Endothelial cell of umbilical vein (primary cell): ENCODE data around the gene CDH2. TPM values are rescaled to one million over a fixed set of nuclear protein-coding genes. Genes with fewer than 3 reads are reported as not detected.

Experiments used
- BruUV-seq: library from RNA; stranded (reverse); fragments of 400-500 nt; replicated peaks from 2 replicates; lab custom pipeline; 2021; lab: Mats Ljungman, UMichigan
- CTCF ChIA-PET: fragments of 300-600, 350-600 bp; sonication (Branson Sonifier 250); formaldehyde crosslinking; loops from one replicate; lab custom pipeline; 2021; ENCODE audit warnings: antibody characterized with exemption, inconsistent platforms; lab: Charles Lee
- POLR2A ChIA-PET: fragments of 300-600, 350-600 bp; sonication (Branson Sonifier 250); formaldehyde crosslinking; loops from one replicate; lab custom pipeline; 2021; ENCODE audit warnings: antibody characterized with exemption, inconsistent platforms; lab: Charles Lee
- DNase-seq: peaks from one replicate; pipeline ENCODE4 v3.0.0-alpha.2; 2011; ENCODE audit warnings: low read depth, low spot score
- FAIRE-seq: peaks from 2 replicates; lab custom pipeline; 2011; peaks lifted over from hg19 to GRCh38; lab: Jason Lieb, UNC
- H2AFZ ChIP-seq: 2 replicates; pipeline ENCODE4 v1.6.0; 2012; ENCODE audit warnings: low read depth, low read length, control low read depth, inconsistent platforms
- H3K27ac ChIP-seq: 2 replicates; pipeline ENCODE4 v1.5.1; 2011; ENCODE audit warnings: low read depth, mild to moderate bottlenecking, control low read depth, low read length, moderate library complexity; ENCODE audit not compliant: insufficient read depth
- H3K27me3 ChIP-seq, 2 experiments: 2 replicates each; pipeline versions ENCODE4 v1.6.0 to v1.6.1; 2011; ENCODE audit warnings: low read length in 2 of 2, mixed read lengths in 1 of 2; ENCODE audit not compliant: control insufficient read depth in 2 of 2, insufficient read depth in 2 of 2
- H3K36me3 ChIP-seq, 2 experiments: 2 replicates in 1 of 2; 3 replicates in 1 of 2; pipeline ENCODE4 v1.5.1; 2011; ENCODE audit warnings: low read length in 2 of 2, mild to moderate bottlenecking in 1 of 2, moderate library complexity in 1 of 2; ENCODE audit not compliant: control insufficient read depth in 2 of 2, insufficient read depth in 2 of 2; ENCODE audit errors: extremely low read depth in 1 of 2
- H3K4me1 ChIP-seq: 3 replicates; pipeline ENCODE4 v1.5.1; 2011; ENCODE audit warnings: mild to moderate bottlenecking, low read length; ENCODE audit not compliant: control insufficient read depth, insufficient read depth; ENCODE audit errors: extremely low read depth
- H3K4me2 ChIP-seq: 2 replicates; pipeline ENCODE4 v1.6.1; 2011; ENCODE audit warnings: low read length, control low read depth, mixed read lengths; ENCODE audit not compliant: insufficient read depth
- H3K4me3 ChIP-seq, 3 experiments: fragments of 200-600 bp in 1 of 3; sonication (generic), shearing (Covaris generic) in 1 of 3; replicated peaks in 1 of 3; 2 replicates each; pipeline ENCODE4 v1.5.1; 2011 to 2016; ENCODE audit warnings: control low read depth in 3 of 3, low read length in 3 of 3, mild to moderate bottlenecking in 2 of 3, inconsistent platforms in 1 of 3, low read depth in 1 of 3, moderate library complexity in 1 of 3; ENCODE audit not compliant: insufficient read depth in 1 of 3
- H3K79me2 ChIP-seq: 2 replicates; pipeline ENCODE4 v1.6.0; 2012; ENCODE audit warnings: low read length, inconsistent platforms; ENCODE audit not compliant: control insufficient read depth, insufficient read depth
- H3K9ac ChIP-seq: replicated peaks from 2 replicates; pipeline ENCODE3; 2011; ENCODE audit warnings: low read length, control low read depth; ENCODE audit not compliant: insufficient read depth; ENCODE audit errors: extremely low read depth
- H3K9me1 ChIP-seq: replicated peaks from 3 replicates; pipeline ENCODE4 v1.6.0; 2011; ENCODE audit warnings: mild to moderate bottlenecking, low read length; ENCODE audit not compliant: control insufficient read depth, insufficient read depth; ENCODE audit errors: extremely low read depth
- H3K9me3 ChIP-seq: replicated peaks from 2 replicates; pipeline ENCODE4 v1.5.1; 2012; ENCODE audit warnings: low read length, inconsistent platforms; ENCODE audit not compliant: control insufficient read depth, insufficient read depth
- H4K20me1 ChIP-seq: replicated peaks from 2 replicates; pipeline ENCODE3; 2011; ENCODE audit warnings: mild to moderate bottlenecking, low read length; ENCODE audit not compliant: control insufficient read depth, insufficient read depth; ENCODE audit errors: extremely low read depth
- CTCF ChIP-seq, 2 donors: IDR thresholded peaks; 1 replicate in 1 of 2; 2 replicates in 1 of 2; pipeline ENCODE4 v1.5.1; 2011; ENCODE audit warnings: low read length in 2 of 2, mild to moderate bottlenecking in 2 of 2, moderate library complexity in 2 of 2, control low read depth in 1 of 2, inconsistent platforms in 1 of 2, low read depth in 1 of 2; ENCODE audit not compliant: insufficient read depth in 1 of 2; ENCODE audit errors: extremely low read depth in 1 of 2
- EZH2 ChIP-seq: IDR thresholded peaks from 2 replicates; pipeline ENCODE4 v1.6.1; 2012; ENCODE audit warnings: borderline replicate concordance, low read depth, mild to moderate bottlenecking, moderate library complexity, low read length, inconsistent platforms; ENCODE audit not compliant: severe bottlenecking
- FOS ChIP-seq: IDR thresholded peaks from 2 replicates; pipeline ENCODE4 v1.6.1; 2011; ENCODE audit warnings: mild to moderate bottlenecking, low read length, moderate library complexity, borderline replicate concordance; ENCODE audit not compliant: insufficient read depth
- GATA2 ChIP-seq: IDR thresholded peaks from 2 replicates; pipeline ENCODE4 v1.7.0; 2011; ENCODE audit warnings: low read depth, mild to moderate bottlenecking, moderate library complexity, mixed read lengths, low read length; ENCODE audit not compliant: insufficient read length, insufficient read depth
- JUN ChIP-seq: IDR thresholded peaks from 2 replicates; pipeline ENCODE4 v1.6.1; 2011; ENCODE audit warnings: borderline replicate concordance, low read depth; ENCODE audit not compliant: insufficient read length, insufficient read depth
- MAX ChIP-seq: IDR thresholded peaks from 2 replicates; pipeline ENCODE4 v1.6.1; 2011; ENCODE audit not compliant: insufficient read depth, insufficient read length
- MYC ChIP-seq: IDR thresholded peaks from one replicate; pipeline ENCODE4 v1.6.1; 2011; ENCODE audit warnings: mild to moderate bottlenecking, low read depth, low read length
- POLR2A ChIP-seq: IDR thresholded peaks from 2 replicates; pipeline ENCODE4 v1.6.1; 2012; ENCODE audit warnings: low read depth, mild to moderate bottlenecking, control low read depth, low read length
- POLR2AphosphoS5 ChIP-seq: IDR thresholded peaks from 2 replicates; pipeline ENCODE4 v1.6.1; 2012; ENCODE audit warnings: low read depth, mild to moderate bottlenecking, control low read depth, low read length, moderate library complexity; ENCODE audit not compliant: insufficient read depth
- dilution Hi-C: fragments of 300-500 bp; cut with MboI; formaldehyde crosslinking; loops from one replicate; pipeline ENCODE4 v1.15.0; 2019; ENCODE audit warnings: low sequenced_read_pairs; ENCODE audit not compliant: extremely low pct_ligation_motif_present
- intact Hi-C: fragments of 100-400 bp; cut with micrococcal nuclease; formaldehyde crosslinking; loops from one replicate; pipeline ENCODE4 v1.10.0; 2022
- polyA plus RNA-seq, 4 experiments: library from polyadenylated mRNA; depleted of rRNA in 3 of 4; stranded (reverse) in 3 of 4; unstranded in 1 of 4; fragments of >200 nt; gene quantifications; 2 replicates each; pipeline versions ENCODE4 v1.2.1 to v1.2.3, GENCODE V29; 2011 to 2012; ENCODE audit warnings: missing spikeins in 1 of 4
- total RNA-seq: library from RNA; stranded (reverse); gene quantifications from 2 replicates; pipeline ENCODE4 v1.2.3, GENCODE V29; 2021

Gene CDH2
- total and polyA plus RNA-seq, 2 donors (not counting 3 experiments of a cell fraction or from before 2014, with no cell fraction given) = 37.6 to 59.5 TPM

DNA sequence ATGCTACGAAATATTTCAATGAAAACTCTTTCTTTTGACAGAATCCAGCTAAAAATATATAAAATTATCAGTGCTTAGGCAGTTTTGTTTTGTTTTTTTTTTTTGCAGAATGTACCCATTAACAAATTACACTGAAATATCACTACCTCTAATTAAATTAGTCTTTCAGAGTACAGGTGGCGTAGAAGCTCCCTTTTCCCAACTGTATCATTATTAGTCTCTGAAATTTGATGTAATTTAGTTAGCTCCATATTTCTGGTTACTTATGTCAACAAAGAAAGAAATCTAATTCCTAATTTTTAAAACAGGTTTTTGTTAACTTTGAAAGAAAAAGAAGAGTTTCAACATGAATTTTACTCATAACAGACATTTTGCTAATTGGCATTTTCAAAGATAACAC lies 149.2 kb downstream of the CDH2 start:
- no peaks in the 10 kb centered on the region for H3K36me3 ChIP-seq
- no peaks in the 10 kb centered on the region for H4K20me1 ChIP-seq
- H3K9me1 ChIP-seq = no peaks in the 10 kb centered on the region
- H3K4me2 ChIP-seq = no peak overlapping the region
- no peak overlapping the region for H3K4me3 ChIP-seq
- H2AFZ ChIP-seq = no peak overlapping the region
- ChIA-PET POLR2A (no interaction called here), CTCF (interaction anchor here (1.2 to 1.8 kb wide), 2 partner anchors 14 to 44 kb away, joined by 3 to 8 read pairs; no protein-coding TSS in a partner anchor)
- DNase-seq (no peak), FAIRE-seq (no peak)
- H3K27me3 ChIP-seq = no peaks in the 10 kb centered on the region
- no peak overlapping the region for H3K27ac ChIP-seq
- H3K79me2 ChIP-seq = peaks cover 3% of the 10 kb centered on the region
- H3K9ac ChIP-seq = no peak overlapping the region
- H3K4me1 ChIP-seq = peaks cover 4% of the 10 kb centered on the region
- TF ChIP-seq EZH2 (no peak), FOS (no peak), CTCF (IDR thresholded peaks at IDR 0.05; ENCODE audit: extremely low read depth in 1 of 2, insufficient read depth in 1 of 2, low read depth in 1 of 2, low read length in 2 of 2) (no peak), GATA2 (no peak), MYC (no peak), JUN (no peak), POLR2A (no peak), MAX (no peak), POLR2AphosphoS5 (no peak)
- no peaks in the 10 kb centered on the region for H3K9me3 ChIP-seq
- dilution Hi-C loops = no loop called here
- no TSS peak for BruUV-seq
- intact Hi-C loops = no loop called here
